IMR-90 (cell line): ENCODE data around the gene FAAP20. TPM values are rescaled to one million over a fixed set of nuclear protein-coding genes. Genes with fewer than 3 reads are reported as not detected.

ENCODE experiments used
- ATAC-seq: fragments of 200-7000 bp; cut with Tn5 transposase; 2 replicates; pipeline ENCODE4 v1.9.1; 2020; ENCODE audit warnings: low read depth, mild to moderate bottlenecking, moderate library complexity
- BruUV-seq: library from RNA; stranded (reverse); fragments of 400-500 nt; replicated peaks from 2 replicates; lab custom pipeline; 2021; lab: Mats Ljungman, UMichigan
- CTCF ChIA-PET: fragments of 300-600 bp; formaldehyde crosslinking; extraction: SDS; loops from one replicate; lab custom pipeline; 2021; ENCODE audit warnings: antibody characterized with exemption; lab: Yijun Ruan, JAX
- POLR2A ChIA-PET: fragments of 300-600 bp; sonication (Branson Sonifier 250); formaldehyde crosslinking; loops from one replicate; lab custom pipeline; 2022; ENCODE audit warnings: antibody characterized with exemption; ENCODE audit not compliant: unreplicated experiment; lab: Charles Lee
- DNase-seq: peaks from one replicate; pipeline ENCODE4 v3.0.0; 2013
- H2AFZ ChIP-seq: replicated peaks from 2 replicates; pipeline ENCODE3; 2013; ENCODE audit warnings: low read length, mild to moderate bottlenecking; ENCODE audit not compliant: poor library complexity
- H2AK5ac ChIP-seq: 2 replicates; pipeline ENCODE4 v1.6.1; 2013; ENCODE audit warnings: low read depth, low read length, inconsistent platforms
- H2AK9ac ChIP-seq: replicated peaks from 2 replicates; pipeline ENCODE3; 2013; ENCODE audit warnings: mild to moderate bottlenecking, low read depth, low read length, moderate library complexity; ENCODE audit not compliant: poor library complexity
- H2BK120ac ChIP-seq: 2 replicates; pipeline ENCODE4 v1.6.1; 2013; ENCODE audit warnings: low read depth, low read length, inconsistent platforms
- H2BK15ac ChIP-seq: 3 replicates; pipeline ENCODE4 v1.6.1; 2013; ENCODE audit warnings: low read depth, low read length, inconsistent platforms
- H2BK20ac ChIP-seq: 2 replicates; pipeline ENCODE4 v1.6.1; 2013; ENCODE audit warnings: low read depth, mild to moderate bottlenecking, inconsistent platforms, low read length, moderate library complexity
- H2BK5ac ChIP-seq: 2 replicates; pipeline ENCODE4 v1.6.1; 2013; ENCODE audit warnings: mild to moderate bottlenecking, low read depth, low read length, inconsistent platforms; ENCODE audit not compliant: poor library complexity, severe bottlenecking
- H3K14ac ChIP-seq: replicated peaks from 2 replicates; pipeline ENCODE4 v1.6.1; 2013; ENCODE audit warnings: low read depth, low read length, inconsistent platforms
- H3K18ac ChIP-seq: 2 replicates; pipeline ENCODE4 v1.6.1; 2013; ENCODE audit warnings: low read depth, low read length, control low read depth
- H3K23ac ChIP-seq: 2 replicates; pipeline ENCODE4 v1.6.1; 2013; ENCODE audit warnings: low read depth, low read length, inconsistent platforms
- H3K27ac ChIP-seq: 2 replicates; pipeline ENCODE4 v1.5.1; 2013; ENCODE audit warnings: mild to moderate bottlenecking, control low read depth, low read length; ENCODE audit not compliant: insufficient read depth
- H3K27me3 ChIP-seq: 2 replicates; pipeline ENCODE4 v1.6.1; 2013; ENCODE audit warnings: low read length; ENCODE audit not compliant: control insufficient read depth, insufficient read depth
- H3K36me3 ChIP-seq: 2 replicates; pipeline ENCODE4 v1.6.1; 2013; ENCODE audit warnings: low read length, mixed read lengths; ENCODE audit not compliant: control insufficient read depth, insufficient read depth
- H3K4ac ChIP-seq: 2 replicates; pipeline ENCODE4 v1.6.1; 2013; ENCODE audit warnings: low read depth, low read length, inconsistent platforms
- H3K4me1 ChIP-seq: 2 replicates; pipeline ENCODE4 v1.6.1; 2013; ENCODE audit warnings: low read length, mixed read lengths; ENCODE audit not compliant: control insufficient read depth, insufficient read depth
- H3K4me2 ChIP-seq: 2 replicates; pipeline ENCODE4 v1.6.1; 2013; ENCODE audit warnings: low read depth, mild to moderate bottlenecking, control low read depth, low read length, moderate library complexity
- H3K4me3 ChIP-seq: 2 replicates; pipeline ENCODE4 v1.5.1; 2013; ENCODE audit warnings: low read depth, mild to moderate bottlenecking, control low read depth, low read length, moderate library complexity; ENCODE audit not compliant: insufficient read depth
- H3K56ac ChIP-seq: 2 replicates; pipeline ENCODE4 v1.6.1; 2013; ENCODE audit warnings: low read length, inconsistent platforms; ENCODE audit not compliant: insufficient read depth; ENCODE audit errors: extremely low read depth
- H3K79me1 ChIP-seq, 2 experiments: 2 replicates each; pipeline ENCODE4 v1.6.1; 2013; ENCODE audit warnings: low read length in 2 of 2, inconsistent platforms in 1 of 2, low read depth in 1 of 2
- H3K9ac ChIP-seq: 2 replicates; pipeline ENCODE4 v1.6.1; 2013; ENCODE audit warnings: low read depth, low read length, control low read depth
- H3K9me1 ChIP-seq: 2 replicates; pipeline ENCODE4 v1.6.1; 2013; ENCODE audit warnings: low read length, inconsistent platforms; ENCODE audit not compliant: insufficient read depth
- H3K9me3 ChIP-seq: 2 replicates; pipeline ENCODE4 v1.6.1; 2013; ENCODE audit warnings: low read length; ENCODE audit not compliant: control insufficient read depth, insufficient read depth
- H4K20me1 ChIP-seq: 2 replicates; pipeline ENCODE4 v1.6.1; 2013; ENCODE audit warnings: low read length, inconsistent platforms; ENCODE audit not compliant: insufficient read depth
- H4K5ac ChIP-seq: 2 replicates; pipeline ENCODE4 v1.6.1; 2013; ENCODE audit warnings: mild to moderate bottlenecking, low read depth, low read length, control low read depth
- H4K8ac ChIP-seq, 2 experiments: 2 replicates each; pipeline ENCODE4 v1.6.1; 2013; ENCODE audit warnings: low read depth in 2 of 2, low read length in 2 of 2, control low read depth in 1 of 2, inconsistent platforms in 1 of 2
- H4K91ac ChIP-seq: 2 replicates; pipeline ENCODE4 v1.6.1; 2013; ENCODE audit warnings: low read depth, low read length, inconsistent platforms; ENCODE audit not compliant: insufficient read depth
- BHLHE40 ChIP-seq: fragments of 150-350 bp; IDR thresholded peaks from 2 replicates; pipeline ENCODE4 v1.6.1; 2016; ENCODE audit warnings: mild to moderate bottlenecking, low read depth, low read length
- CEBPB ChIP-seq: IDR thresholded peaks from 2 replicates; pipeline ENCODE4 v1.6.1; 2012; ENCODE audit warnings: low read depth, low read length, improper control_type of control experiment
- CHD1 ChIP-seq: IDR thresholded peaks from 2 replicates; pipeline ENCODE4 v1.6.1; 2012; ENCODE audit warnings: low read depth, low read length, improper control_type of control experiment
- FOS ChIP-seq: fragments of 150-350 bp; IDR thresholded peaks from 2 replicates; pipeline ENCODE4 v1.6.1; 2016; ENCODE audit warnings: low read depth, low read length
- MAFK ChIP-seq: IDR thresholded peaks from 2 replicates; pipeline ENCODE4 v1.6.1; 2012; ENCODE audit warnings: low read depth, low read length, improper control_type of control experiment
- MAZ ChIP-seq: IDR thresholded peaks from 2 replicates; pipeline ENCODE4 v1.6.1; 2012; ENCODE audit warnings: low read depth, mild to moderate bottlenecking, low read length, improper control_type of control experiment, moderate library complexity, borderline replicate concordance
- MXI1 ChIP-seq: IDR thresholded peaks from 2 replicates; pipeline ENCODE4 v1.6.1; 2012; ENCODE audit warnings: low read depth, mild to moderate bottlenecking, low read length, moderate library complexity, borderline replicate concordance
- NFE2L2 ChIP-seq: fragments of 150-350 bp; IDR thresholded peaks from 2 replicates; pipeline ENCODE4 v1.6.1; 2016; ENCODE audit warnings: low read depth, mild to moderate bottlenecking, low read length
- POLR2A ChIP-seq: IDR thresholded peaks from 2 replicates; pipeline ENCODE4 v1.6.1; 2012; ENCODE audit warnings: mild to moderate bottlenecking, low read depth, low read length
- RAD21 ChIP-seq: IDR thresholded peaks from 2 replicates; pipeline ENCODE4 v1.6.1; 2012; ENCODE audit warnings: low read length, improper control_type of control experiment
- RCOR1 ChIP-seq: IDR thresholded peaks from 2 replicates; pipeline ENCODE4 v1.6.1; 2012; ENCODE audit warnings: mild to moderate bottlenecking, low read length, improper control_type of control experiment; ENCODE audit not compliant: insufficient replicate concordance
- RFX5 ChIP-seq: IDR thresholded peaks from 2 replicates; pipeline ENCODE4 v1.8.0; 2012; ENCODE audit warnings: low read depth, mild to moderate bottlenecking, low read length, moderate library complexity
- SMC3 ChIP-seq: fragments of 150-350 bp; IDR thresholded peaks from 2 replicates; pipeline ENCODE4 v1.6.1; 2016; ENCODE audit warnings: low read depth, mild to moderate bottlenecking, antibody characterized with exemption, low read length, moderate library complexity
- WGBS, 2 experiments: methylation state at CpG; one replicate each; pipeline versions ENCODE4 v1.1.5 to v1.1.7; 2013; ENCODE audit warnings: missing lambda C conversion rate in 2 of 2; ENCODE audit not compliant: insufficient read length in 1 of 2; ENCODE audit errors: extremely low coverage in 2 of 2; 5-methylcytosine and 5-hydroxymethylcytosine counted together
- dilution Hi-C: fragments of 300-500 bp; cut with HindIII; formaldehyde crosslinking; loops from one replicate; pipeline ENCODE4 v1.14.3; 2018; ENCODE audit warnings: low sequenced_read_pairs; ENCODE audit not compliant: unreplicated experiment
- in situ Hi-C: fragments of 300-500 bp; cut with MboI; formaldehyde crosslinking; loops from 3 replicates; pipeline ENCODE4 v1.14.3; 2019; ENCODE audit warnings: low sequenced_read_pairs, inconsistent platforms, mixed read lengths
- intact Hi-C: fragments of 100-400 bp; cut with micrococcal nuclease; formaldehyde crosslinking; loops from 2 replicates; pipeline ENCODE4 v1.10.0; 2022
- polyA plus RNA-seq, 3 experiments: library from polyadenylated mRNA; depleted of rRNA; stranded (reverse); fragments of >200 nt; gene quantifications; 2 replicates each; pipeline ENCODE4 v1.2.3, GENCODE V29; 2012; ENCODE audit warnings: low replicate concordance in 1 of 3
- total RNA-seq: library from RNA; depleted of rRNA; stranded (reverse); fragments of >200 nt; gene quantifications from 2 replicates; pipeline ENCODE4 v1.2.3, GENCODE V29; 2012
- TF ChIP-seq, protein P1 (sequence below): fragments of 150-350 bp; IDR thresholded peaks from 2 replicates; pipeline ENCODE4 v1.6.1; 2016; ENCODE audit warnings: low read depth, mild to moderate bottlenecking, low read length, moderate library complexity, borderline replicate concordance
- TF ChIP-seq, protein P2 (sequence below): fragments of 150-350 bp; IDR thresholded peaks from 2 replicates; pipeline ENCODE4 v1.6.1; 2017; ENCODE audit warnings: mild to moderate bottlenecking, antibody characterized with exemption, low read length, low read depth
- TF ChIP-seq, protein P3 (sequence below): conservative IDR thresholded peaks from 2 replicates; pipeline ENCODE4 v1.5.1; 2012; ENCODE audit warnings: mild to moderate bottlenecking, low read depth, low read length, improper control_type of control experiment

FAAP20 gene
- total and polyA plus RNA-seq, 2 of the 4 experiments (the other 2 are of a cell fraction) = 6.5 to 31.5 TPM

DNA sequence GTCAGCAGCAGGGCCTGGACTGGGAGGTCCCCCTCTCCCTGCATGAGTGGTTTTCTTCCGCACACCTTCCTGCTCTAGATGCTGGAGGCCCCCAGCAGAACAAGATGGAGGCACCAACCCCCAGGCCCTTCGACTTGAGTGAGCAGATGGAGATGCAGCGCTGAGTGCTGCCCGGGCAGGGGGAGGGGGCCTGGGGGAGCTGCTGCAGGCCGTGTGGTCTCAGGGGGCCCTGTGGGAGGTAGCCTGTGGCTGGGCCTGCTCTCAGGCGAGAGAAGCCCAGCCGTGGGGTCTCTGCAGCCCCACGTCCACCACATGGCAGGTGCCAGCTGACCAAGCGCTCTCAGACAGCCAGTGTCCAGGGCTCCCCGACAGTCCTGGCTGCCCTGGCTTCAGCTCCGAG is 1.2 kb upstream of the FAAP20 start:
- H3K4me3 ChIP-seq = no peak overlapping the region
- intact Hi-C loops (loop anchor here (1.0 to 5.0 kb wide), 2 partner anchors 117 to 186 kb away; no protein-coding TSS in a partner anchor), dilution Hi-C loops (no loop called here), in situ Hi-C loops (loop anchor here (5.0 to 25.0 kb wide), 2 partner anchors 37 to 342 kb away; partner anchors contain the start of genes HES5 and PANK4)
- H3K79me1 ChIP-seq = peaks cover 4 to 47% of the 10 kb centered on the region in 2 experiments; a peak in 3 of 4 replicates
- H2BK20ac ChIP-seq = no peak overlapping the region
- 0 out of 2 replicates have a peak, but pooled peaks cover 2% of the 10 kb centered on the region for H3K9me1 ChIP-seq
- no TSS peak for BruUV-seq
- peak overlapping the region; percentile 80 for H2AK9ac ChIP-seq
- no peak overlapping the region for H3K23ac ChIP-seq
- TF ChIP-seq POLR2A (no peak), MAZ (no peak), RCOR1 (no peak), FOS (no peak), CEBPB (no peak), MXI1 (no peak), NFE2L2 (no peak), RAD21 (no peak), CHD1 (no peak), RFX5 (no peak), SMC3 (no peak), MAFK (no peak), BHLHE40 (no peak)
- TF ChIP-seq, protein P1, sequence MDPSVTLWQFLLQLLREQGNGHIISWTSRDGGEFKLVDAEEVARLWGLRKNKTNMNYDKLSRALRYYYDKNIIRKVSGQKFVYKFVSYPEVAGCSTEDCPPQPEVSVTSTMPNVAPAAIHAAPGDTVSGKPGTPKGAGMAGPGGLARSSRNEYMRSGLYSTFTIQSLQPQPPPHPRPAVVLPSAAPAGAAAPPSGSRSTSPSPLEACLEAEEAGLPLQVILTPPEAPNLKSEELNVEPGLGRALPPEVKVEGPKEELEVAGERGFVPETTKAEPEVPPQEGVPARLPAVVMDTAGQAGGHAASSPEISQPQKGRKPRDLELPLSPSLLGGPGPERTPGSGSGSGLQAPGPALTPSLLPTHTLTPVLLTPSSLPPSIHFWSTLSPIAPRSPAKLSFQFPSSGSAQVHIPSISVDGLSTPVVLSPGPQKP = no peak
- TF ChIP-seq, protein P2, sequence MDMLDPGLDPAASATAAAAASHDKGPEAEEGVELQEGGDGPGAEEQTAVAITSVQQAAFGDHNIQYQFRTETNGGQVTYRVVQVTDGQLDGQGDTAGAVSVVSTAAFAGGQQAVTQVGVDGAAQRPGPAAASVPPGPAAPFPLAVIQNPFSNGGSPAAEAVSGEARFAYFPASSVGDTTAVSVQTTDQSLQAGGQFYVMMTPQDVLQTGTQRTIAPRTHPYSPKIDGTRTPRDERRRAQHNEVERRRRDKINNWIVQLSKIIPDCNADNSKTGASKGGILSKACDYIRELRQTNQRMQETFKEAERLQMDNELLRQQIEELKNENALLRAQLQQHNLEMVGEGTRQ = no peak
- TF ChIP-seq, protein P3, sequence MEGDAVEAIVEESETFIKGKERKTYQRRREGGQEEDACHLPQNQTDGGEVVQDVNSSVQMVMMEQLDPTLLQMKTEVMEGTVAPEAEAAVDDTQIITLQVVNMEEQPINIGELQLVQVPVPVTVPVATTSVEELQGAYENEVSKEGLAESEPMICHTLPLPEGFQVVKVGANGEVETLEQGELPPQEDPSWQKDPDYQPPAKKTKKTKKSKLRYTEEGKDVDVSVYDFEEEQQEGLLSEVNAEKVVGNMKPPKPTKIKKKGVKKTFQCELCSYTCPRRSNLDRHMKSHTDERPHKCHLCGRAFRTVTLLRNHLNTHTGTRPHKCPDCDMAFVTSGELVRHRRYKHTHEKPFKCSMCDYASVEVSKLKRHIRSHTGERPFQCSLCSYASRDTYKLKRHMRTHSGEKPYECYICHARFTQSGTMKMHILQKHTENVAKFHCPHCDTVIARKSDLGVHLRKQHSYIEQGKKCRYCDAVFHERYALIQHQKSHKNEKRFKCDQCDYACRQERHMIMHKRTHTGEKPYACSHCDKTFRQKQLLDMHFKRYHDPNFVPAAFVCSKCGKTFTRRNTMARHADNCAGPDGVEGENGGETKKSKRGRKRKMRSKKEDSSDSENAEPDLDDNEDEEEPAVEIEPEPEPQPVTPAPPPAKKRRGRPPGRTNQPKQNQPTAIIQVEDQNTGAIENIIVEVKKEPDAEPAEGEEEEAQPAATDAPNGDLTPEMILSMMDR = no peak
- H3K9me3 ChIP-seq = no peaks in the 10 kb centered on the region
- H3K18ac ChIP-seq = no peak overlapping the region
- H3K9ac ChIP-seq = no peak overlapping the region
- no peak overlapping the region; the same call in 1 of the 2 replicates for H4K5ac ChIP-seq
- H3K56ac ChIP-seq = no peak overlapping the region
- 0 out of 2 replicates have a peak overlapping the region, but pooled peaks have one; percentile 69 for H2AK5ac ChIP-seq
- H3K36me3 ChIP-seq = no peaks in the 10 kb centered on the region; the same call in 1 of the 2 replicates
- H3K4ac ChIP-seq = peak overlapping the region; percentile 98; the same call in 1 of the 2 replicates
- no peak overlapping the region for H3K14ac ChIP-seq
- no peak for DNase-seq
- peak overlapping the region; percentile 1 for H2BK5ac ChIP-seq
- ATAC-seq = no peak
- H2AFZ ChIP-seq = peak overlapping the region; percentile 97
- no peak overlapping the region for H2BK120ac ChIP-seq
- H4K91ac ChIP-seq = no peak overlapping the region; the same call in 1 of the 2 replicates
- ChIA-PET POLR2A (no interaction called here), CTCF (interaction anchor here (2.4 kb wide), 1 partner anchor 186 kb away, joined by 51 read pairs; no protein-coding TSS in a partner anchor)
- WGBS, 2 experiments = 100% methylated on average over 1 of the region's 11 CpGs; no CpG with 5 or more reads in 1 of the 2 experiments
- peak overlapping the region; percentile 22 to 37; a peak in 1 of 4 replicates for H4K8ac ChIP-seq
- no peak overlapping the region for H3K4me2 ChIP-seq
- H3K4me1 ChIP-seq = peaks cover 28% of the 10 kb centered on the region
- no peaks in the 10 kb centered on the region for H4K20me1 ChIP-seq
- no peaks in the 10 kb centered on the region for H3K27me3 ChIP-seq
- H2BK15ac ChIP-seq = no peak overlapping the region
- H3K27ac ChIP-seq = peak overlapping the region; percentile 95
